ENCODE data around the gene GCHFR.

GRCh38 chr15:40796512-40796911, 32.6 kb downstream of the GCHFR start:
- TF ChIP-seq CTCF (IDR thresholded peaks at IDR 0.05; ENCODE audit: low read length) (no peak), EZH2 (optimal IDR thresholded peaks at IDR 0.05; ENCODE audit: low read depth, low read length) (no peak), EZH2phosphoT487 (IDR thresholded peaks at IDR 0.05; ENCODE audit: low read length) (no peak)

All from MM.1S (cell line).